ENCODE measurements around the gene CFAP251. TPM values are rescaled to one million over a fixed set of nuclear protein-coding genes. Genes with fewer than 3 reads are reported as not detected.

CFAP251 gene
- total and polyA plus RNA-seq, 2 of the 8 experiments (the other 6 are each of a cell fraction or from before 2014, with no cell fraction given): 1.8 to 2.9 TPM

- H2BK120ac ChIP-seq (replicated peaks; ENCODE audit: low read depth, low read length): no peak overlapping the region
- no peak overlapping the region for H2AK5ac ChIP-seq (ENCODE audit: low read depth, low read length)
- H4K5ac ChIP-seq (ENCODE audit: insufficient read length, low read depth, low read length): no peak overlapping the region
- DNase-seq (ENCODE audit: low read depth in 1 of 2, low spot score in 2 of 2) (peak in 1 of 2 experiments; percentile 57), FAIRE-seq (no peak)
- peak overlapping the region; percentile 10 to 62 (median 45); a peak in 4 of 7 replicates for H3K9ac ChIP-seq (replicated peaks in 1 of 4; ENCODE audit: extremely low read depth in 1 of 4, low read depth in 3 of 4, low read length in 3 of 4)
- peak overlapping the region; percentile 73 to 87 (median 78) for H3K4me3 ChIP-seq (ENCODE audit: extremely low read depth in 1 of 4, insufficient read depth in 2 of 4, low read depth in 3 of 4, low read length in 4 of 4)
- no peak overlapping the region for H3K14ac ChIP-seq (ENCODE audit: insufficient read length)
- H3K27ac ChIP-seq (ENCODE audit: low read depth, low read length): no peak overlapping the region
- H4K8ac ChIP-seq (ENCODE audit: extremely low read depth, insufficient read depth, low read length): peak overlapping the region; percentile 98
- H3K18ac ChIP-seq (ENCODE audit: extremely low read depth, low read length): peak overlapping the region; percentile 13; the same call in 1 of the 2 replicates
- no peak overlapping the region for H2BK15ac ChIP-seq (ENCODE audit: low read length)
- ChIA-PET POLR2A (ENCODE audit: partially characterized antibody) (interaction anchor here (0.5 to 1.2 kb wide), 6 partner anchors 17 to 90 kb away, joined by 3 read pairs; no protein-coding TSS in a partner anchor), CTCF (ENCODE audit: partially characterized antibody) (interaction anchor here (2.2 kb wide), 2 partner anchors 9 to 71 kb away, joined by 6 to 15 read pairs; no protein-coding TSS in a partner anchor)
- no peak overlapping the region for H2BK20ac ChIP-seq (ENCODE audit: low read length)
- no peak overlapping the region for H3K56ac ChIP-seq (replicated peaks; ENCODE audit: insufficient read length, low read depth, low read length)
- H3K9me3 ChIP-seq (ENCODE audit: insufficient read depth in 2 of 2, low read depth in 1 of 2, low read length in 1 of 2): no peaks in the 10 kb centered on the region
- H3K4ac ChIP-seq (replicated peaks; ENCODE audit: insufficient read length, low read depth, low read length): no peak overlapping the region
- H3K79me1 ChIP-seq (ENCODE audit: low read depth, low read length): peaks cover 9% of the 10 kb centered on the region
- peaks cover 3 to 25% (median 16%) of the 10 kb centered on the region in 4 experiments for H3K27me3 ChIP-seq (replicated peaks in 1 of 4; ENCODE audit: control insufficient read depth in 3 of 4, extremely low read depth in 1 of 4, insufficient read depth in 3 of 4, low read length in 3 of 4)
- H2AFZ ChIP-seq (ENCODE audit: low read length): no peak overlapping the region
- H2BK5ac ChIP-seq (ENCODE audit: low read depth, low read length): no peak overlapping the region
- H4K91ac ChIP-seq (replicated peaks; ENCODE audit: insufficient read length, low read length): no peak overlapping the region
- peaks cover 0 to 9% (median 7%) of the 10 kb centered on the region in 4 experiments; a peak in 4 of 7 replicates for H3K4me1 ChIP-seq (replicated peaks in 1 of 4; ENCODE audit: control insufficient read depth in 3 of 4, insufficient read depth in 4 of 4, low read length in 3 of 4)
- 42% methylated on average over 34 of the region's 43 CpGs; no CpG with 5 or more reads in 1 of the 2 experiments for WGBS, 2 experiments (ENCODE audit: extremely low coverage in 1 of 2, insufficient coverage in 1 of 2, insufficient read length in 1 of 2, insufficient replicate concordance in 2 of 2, low coverage in 1 of 2, low lambda C conversion rate in 2 of 2, missing lambda C conversion rate in 1 of 2)
- H3K36me3 ChIP-seq (ENCODE audit: control insufficient read depth in 2 of 4, insufficient read depth in 4 of 4, low read length in 3 of 4): no peaks in the 10 kb centered on the region
- no peak overlapping the region for H2BK12ac ChIP-seq (ENCODE audit: low read depth, low read length)
- H3K79me2 ChIP-seq (ENCODE audit: control insufficient read depth in 1 of 2, insufficient read depth in 2 of 2, low read length in 2 of 2): peaks cover 4 to 37% of the 10 kb centered on the region in 2 experiments; a peak in 3 of 4 replicates
- no peak overlapping the region for H3K23ac ChIP-seq (ENCODE audit: insufficient read length)
- H3K23me2 ChIP-seq (ENCODE audit: low read depth, low read length): peaks cover 14% of the 10 kb centered on the region; the same call in 1 of the 2 replicates
- peak overlapping the region; percentile 69 to 79 for H3K4me2 ChIP-seq (ENCODE audit: insufficient read depth in 1 of 2, low read depth in 2 of 2, low read length in 2 of 2)
- H4K20me1 ChIP-seq (replicated peaks in 1 of 2; ENCODE audit: control insufficient read depth in 1 of 2, insufficient read depth in 2 of 2, low read length in 2 of 2): peaks cover 8 to 12% of the 10 kb centered on the region in 2 experiments
- TF ChIP-seq YY1 (IDR thresholded peaks at IDR 0.05; ENCODE audit: low read depth, low read length) (peak; percentile 64; the same call in 1 of the 2 replicates), HDAC2 (IDR thresholded peaks at IDR 0.05; ENCODE audit: borderline replicate concordance in 1 of 2, low read depth in 2 of 2, low read length in 2 of 2) (no peak), SIN3A (conservative IDR thresholded peaks at IDR 0.05 in 1 of 2, IDR thresholded peaks at IDR 0.05 in 1 of 2; ENCODE audit: low read depth in 1 of 2, low read length in 2 of 2) (peak in 1 of 2 experiments; percentile 22; a peak in 1 of 4 replicates), HDAC6 (IDR thresholded peaks at IDR 0.05; ENCODE audit: low read depth, low read length) (no peak), KDM1A (IDR thresholded peaks at IDR 0.05; ENCODE audit: borderline replicate concordance, low read length) (no peak), SUZ12 (IDR thresholded peaks at IDR 0.05; ENCODE audit: low read length) (no peak), TAF7 (optimal IDR thresholded peaks at IDR 0.05; ENCODE audit: borderline replicate concordance, low read depth, low read length) (no peak)
- TF ChIP-seq, protein P1, sequence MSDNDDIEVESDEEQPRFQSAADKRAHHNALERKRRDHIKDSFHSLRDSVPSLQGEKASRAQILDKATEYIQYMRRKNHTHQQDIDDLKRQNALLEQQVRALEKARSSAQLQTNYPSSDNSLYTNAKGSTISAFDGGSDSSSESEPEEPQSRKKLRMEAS (IDR thresholded peaks at IDR 0.05): 0 out of 2 replicates have a peak, but pooled peaks have one; percentile 14
Observed at GRCh38 chr12:122023339-122024131, 105.1 kb downstream of the CFAP251 start.

Measured in H1 (cell line).